ENCODE data around the gene DNAAF3.
"Not testable (repeated sequence)": the region's sequence is repeated elsewhere in the genome, so short reads cannot be mapped to it uniquely, and the experiment has no call there.

Gene DNAAF3

GRCh38 chr19:55175117-55175867, 8.9 kb upstream of the DNAAF3 start:
- no peak for DNase-seq (ENCODE audit: low read depth in 2 of 2)

- no peak for DNase-seq (ENCODE audit: low read depth in 2 of 2)
Observed at GRCh38 chr19:55174425-55175116, 8.2 kb upstream of the DNAAF3 start.

- peak; percentile 42 for DNase-seq (ENCODE audit: low read depth in 2 of 2)
Observed at GRCh38 chr19:55173714-55174409, 7.4 kb upstream of the DNAAF3 start.

DNA sequence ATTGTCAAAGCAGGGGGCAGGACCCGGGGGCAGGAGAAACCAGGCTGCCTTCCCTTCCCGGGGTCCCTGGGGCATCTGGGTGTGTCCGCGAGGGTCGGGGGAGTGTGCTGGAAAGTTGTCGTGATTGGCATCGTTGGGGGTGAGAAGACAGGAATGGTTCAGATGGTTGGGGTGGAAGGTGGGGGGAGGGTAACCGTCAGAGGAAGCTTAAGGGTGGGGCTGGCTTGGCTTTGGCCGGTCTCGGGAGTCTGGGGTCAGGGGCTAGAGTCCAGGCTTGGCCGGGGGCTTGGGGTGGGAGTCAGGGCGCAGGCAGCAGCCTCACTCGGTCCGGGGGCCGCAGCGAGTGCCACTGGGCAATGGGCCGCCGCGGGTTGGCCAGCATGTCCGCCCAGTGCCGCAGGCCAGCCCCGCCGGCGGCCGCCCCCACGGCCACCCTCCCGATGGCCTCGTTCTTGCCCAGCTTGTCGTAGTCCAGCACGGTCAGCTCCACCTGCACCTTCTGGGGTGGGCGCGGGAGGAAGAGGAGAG, 6.8 kb upstream of the DNAAF3 start:
- no peak for DNase-seq (ENCODE audit: low read depth in 2 of 2)

DNA sequence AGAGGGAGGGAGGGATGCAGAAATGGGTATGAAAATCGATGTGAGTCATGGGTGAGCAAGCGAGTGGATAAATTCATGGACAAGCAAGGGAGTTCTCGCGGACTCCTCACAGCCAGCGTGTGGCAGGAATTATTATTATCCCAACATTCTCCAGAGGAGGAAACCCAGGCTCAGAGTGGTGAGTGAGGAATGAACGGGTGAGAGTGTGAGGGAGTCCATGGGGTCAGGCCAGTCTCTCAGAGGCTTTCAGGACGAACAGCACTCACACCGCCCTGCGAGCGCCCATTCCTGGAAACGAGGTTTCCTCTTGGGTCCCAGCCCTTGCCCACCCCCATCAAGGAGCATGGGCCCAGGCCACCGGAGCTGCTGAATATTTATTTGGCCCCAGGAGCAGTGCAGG, 6.3 kb upstream of the DNAAF3 start:
- peak in 1 of 2 experiments; percentile 27 for DNase-seq (ENCODE audit: low read depth in 2 of 2)

- not testable (repeated sequence) for DNase-seq (ENCODE audit: low read depth in 2 of 2)
Observed at GRCh38 chr19:55172318-55172717, 5.9 kb upstream of the DNAAF3 start.

DNA sequence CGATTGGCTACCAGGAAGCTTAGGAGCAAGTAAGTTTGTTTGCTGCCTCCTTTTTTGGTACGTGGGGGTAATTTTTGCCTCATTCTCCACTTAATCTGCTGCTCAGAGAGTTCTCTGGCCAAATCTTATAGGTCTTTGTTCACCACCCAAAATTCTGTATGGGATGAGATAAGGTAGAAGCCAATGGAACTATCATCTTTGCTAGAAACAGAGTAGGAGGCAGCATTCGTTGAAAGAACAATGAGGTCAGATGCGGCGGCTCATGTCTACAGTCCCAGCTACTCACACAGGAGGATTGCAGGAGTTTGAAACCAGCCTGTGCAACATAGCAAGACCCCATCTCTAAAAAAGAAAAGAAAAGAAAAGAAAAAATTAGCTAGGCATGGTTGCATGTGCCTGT, 5.0 kb upstream of the DNAAF3 start:
- no peak for DNase-seq (ENCODE audit: low read depth in 2 of 2)

GRCh38 chr19:55169136-55169535, 2.7 kb upstream of the DNAAF3 start:
- no peak for DNase-seq (ENCODE audit: low read depth in 2 of 2)

DNA sequence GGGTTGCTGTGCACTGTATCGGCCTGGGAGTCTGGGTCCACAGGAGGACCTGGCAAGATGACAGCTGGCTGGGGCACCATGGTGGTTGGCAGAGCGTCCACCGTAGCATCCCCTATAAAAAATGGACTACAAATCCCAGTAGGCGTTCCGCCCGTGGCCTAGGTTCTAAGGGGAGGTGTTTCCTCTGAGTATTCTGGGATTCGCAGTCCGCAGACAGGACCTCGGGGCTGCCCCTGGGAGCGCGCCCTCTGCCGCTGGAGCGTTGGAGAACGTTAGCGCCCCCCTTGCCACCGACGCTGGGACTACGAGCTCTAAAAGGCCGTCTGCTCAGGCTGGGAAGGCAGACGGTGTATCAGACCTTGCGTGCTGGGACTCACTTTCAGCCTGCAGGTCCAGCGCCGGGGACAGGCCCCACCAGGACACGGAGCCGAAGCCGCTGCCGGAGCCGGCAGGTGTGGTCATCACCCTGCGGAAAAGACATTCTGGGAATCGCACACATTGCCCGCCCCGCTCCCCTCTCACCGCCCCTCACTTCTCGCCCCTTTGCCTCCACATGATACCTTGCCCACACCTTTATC, 372 bp downstream of the DNAAF3 start:
- peak in 1 of 2 experiments; percentile 19 for DNase-seq (ENCODE audit: low read depth in 2 of 2)

DNA sequence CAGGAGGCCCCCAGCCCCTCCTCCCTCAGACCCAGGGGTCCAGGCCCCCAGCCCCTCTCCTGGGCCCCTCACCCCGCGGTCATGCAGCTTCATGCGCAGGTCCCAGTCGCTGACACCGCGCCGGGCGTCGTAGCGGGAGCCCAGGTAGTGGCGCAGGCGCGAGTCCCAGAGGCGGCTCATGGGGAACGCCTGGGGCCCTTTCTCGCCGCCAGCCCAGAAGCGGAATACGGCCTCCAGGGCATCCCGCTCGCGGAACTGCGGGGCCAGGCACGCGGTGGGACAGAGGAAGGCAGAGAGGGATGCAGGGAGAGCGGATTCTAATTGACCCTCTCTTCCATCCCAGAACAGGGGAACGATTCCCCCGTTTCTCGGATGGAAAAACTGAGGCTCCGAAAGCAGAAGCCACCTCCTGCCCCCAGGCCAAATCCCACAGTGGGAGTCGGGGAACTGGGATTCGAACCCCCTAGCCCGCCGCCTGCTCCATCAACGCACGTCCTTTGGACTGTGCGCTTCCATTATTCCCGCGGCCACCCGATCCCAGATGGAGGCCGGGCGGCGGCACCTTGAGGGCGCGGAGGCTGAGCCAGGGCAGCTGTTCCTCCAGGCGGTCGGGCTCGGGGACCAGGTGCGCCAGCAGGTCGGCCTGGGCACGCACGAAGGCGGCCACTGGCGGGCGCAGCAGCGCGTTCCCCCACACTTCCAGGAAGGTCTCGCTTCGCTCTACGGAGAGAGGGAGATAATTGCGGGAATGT, 4.7 kb downstream of the DNAAF3 start:
- no peak for DNase-seq (ENCODE audit: low read depth in 2 of 2)

GRCh38 chr19:55160986-55161365, 5.4 kb downstream of the DNAAF3 start:
- no peak for DNase-seq (ENCODE audit: low read depth in 2 of 2)

GRCh38 chr19:55160128-55160985, 6.1 kb downstream of the DNAAF3 start:
- DNase-seq (ENCODE audit: low read depth in 2 of 2): peak; percentile 47 to 57

GRCh38 chr19:55158848-55159749, 7.3 kb downstream of the DNAAF3 start:
- DNase-seq (ENCODE audit: low read depth in 2 of 2): no peak

DNA sequence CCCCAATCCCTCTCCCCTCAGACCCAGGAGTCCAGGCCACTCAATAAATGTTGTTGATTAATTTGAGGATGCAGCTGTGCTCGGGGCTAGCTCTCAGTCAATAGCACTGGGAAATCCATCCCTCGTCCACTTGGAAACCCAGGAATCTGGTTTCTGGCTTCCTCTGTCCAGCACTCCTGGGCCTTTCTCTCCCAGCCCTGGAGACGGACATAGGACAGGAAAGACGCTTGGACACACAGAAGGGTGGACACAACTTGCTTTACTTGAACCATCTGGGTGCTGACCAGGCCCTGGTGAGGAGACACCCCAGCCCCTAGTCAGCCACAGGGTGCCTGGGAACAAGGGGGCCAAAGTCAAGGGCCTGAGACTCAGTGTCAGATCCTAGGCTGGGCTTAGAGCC, 8.0 kb downstream of the DNAAF3 start:
- no peak for DNase-seq (ENCODE audit: low read depth in 2 of 2)

- DNase-seq (ENCODE audit: low read depth in 2 of 2): no peak
Observed at GRCh38 chr19:55157064-55157908, 9.1 kb downstream of the DNAAF3 start, which contains the start of gene TNNI3. Gene TNNI3, minus strand, starts transcription at chr19:55157732. Its CDS starts 143 bp downstream, at chr19:55157589.

DNA sequence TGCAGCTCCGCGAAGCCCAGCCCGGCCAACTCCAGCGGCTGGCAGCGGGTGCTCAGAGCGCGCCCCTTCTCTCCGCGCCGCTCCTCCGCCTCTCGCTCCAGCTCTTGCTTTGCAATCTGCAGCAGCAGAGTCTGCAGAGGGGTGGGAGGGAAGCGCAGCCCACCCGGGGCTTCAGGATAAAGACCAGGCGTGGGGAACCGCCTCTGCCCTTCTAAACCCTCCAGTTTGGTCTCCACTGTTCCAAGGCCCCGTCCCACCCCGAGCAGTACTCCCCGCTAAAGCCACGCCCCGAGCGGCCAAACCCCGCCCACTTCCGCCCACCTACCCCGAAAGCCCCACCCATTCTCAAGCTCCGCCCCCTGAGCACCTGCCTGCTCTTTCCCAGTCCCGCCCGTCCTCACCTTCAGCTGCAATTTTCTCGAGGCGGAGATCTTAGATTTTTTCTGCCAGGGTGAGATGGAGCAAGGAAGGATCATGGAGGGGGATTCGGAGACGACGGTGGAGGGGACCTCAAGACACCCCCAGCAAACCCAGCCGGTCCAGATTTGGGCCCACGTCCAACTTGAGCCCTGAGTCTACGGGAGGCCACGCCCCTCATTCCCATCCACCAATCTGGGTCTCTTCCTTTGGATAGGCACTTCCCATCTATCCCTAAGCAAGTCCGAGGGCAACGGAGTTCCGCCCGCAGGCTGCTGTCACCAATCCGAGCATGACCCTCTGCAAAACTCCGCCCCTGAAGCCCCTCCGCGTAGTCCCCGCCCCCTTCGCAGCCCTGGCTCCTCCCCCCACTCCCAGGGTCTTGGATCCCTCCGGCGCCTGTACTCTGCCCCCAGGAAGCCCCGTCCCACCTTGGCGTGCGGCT, 10.0 kb downstream of the DNAAF3 start:
- DNase-seq (ENCODE audit: low read depth in 2 of 2): no peak

DNA sequence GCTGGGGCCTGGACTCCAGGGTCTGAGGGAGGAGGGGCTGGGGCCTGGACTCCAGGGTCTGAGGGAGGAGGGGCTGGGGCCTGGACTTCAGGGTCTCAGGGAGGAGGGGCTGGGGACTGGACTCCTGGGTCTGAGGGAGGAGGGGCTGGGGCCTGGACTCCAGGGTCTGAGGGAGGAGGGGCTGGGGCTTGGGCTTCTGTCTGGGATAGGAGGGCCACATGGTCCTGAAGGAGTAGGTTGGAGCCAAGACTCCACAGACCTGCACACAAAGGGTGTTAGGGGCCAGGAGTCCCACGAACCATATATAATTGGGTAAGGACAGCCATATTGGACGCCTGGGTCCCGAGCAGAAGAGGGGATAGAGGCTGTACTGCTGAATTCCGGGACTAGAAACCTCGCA, 10.6 kb downstream of the DNAAF3 start:
- not testable (repeated sequence) for DNase-seq (ENCODE audit: low read depth in 2 of 2)

Data from fibroblast of skin of left quadriceps (primary cell).